CD4-positive, alpha-beta memory T cell (primary cell): ENCODE results near the gene KCMF1. TPM values are rescaled to one million over a fixed set of nuclear protein-coding genes. Genes with fewer than 3 reads are reported as not detected.

Experiments used
- CTCF ChIA-PET: fragments of 350-600 bp; sonication (Branson Sonifier 250); formaldehyde crosslinking; loops from one replicate; lab custom pipeline; 2021; ENCODE audit warnings: inconsistent platforms; ENCODE audit not compliant: partially characterized antibody; lab: Charles Lee
- POLR2A ChIA-PET: fragments of 350-600 bp; sonication (Branson Sonifier 250); formaldehyde crosslinking; loops from one replicate; lab custom pipeline; 2021; ENCODE audit not compliant: partially characterized antibody; lab: Charles Lee
- DNase-seq, 5 donors: peaks; one replicate each; pipeline versions ENCODE4 v3.0.0 to v3.0.0-alpha.2; 2020 to 2022; ENCODE audit warnings: mixed read lengths in 1 of 5
- H3K27ac ChIP-seq: one replicate; pipeline ENCODE4 v1.7.0; 2013; ENCODE audit warnings: low read depth, low read length
- H3K27me3 ChIP-seq: 2 replicates; pipeline ENCODE4 v1.7.0; 2013; ENCODE audit warnings: mild to moderate bottlenecking, low read length, moderate library complexity; ENCODE audit not compliant: insufficient read depth
- H3K36me3 ChIP-seq: 2 replicates; pipeline ENCODE4 v1.7.0; 2013; ENCODE audit warnings: mild to moderate bottlenecking, low read length, moderate library complexity; ENCODE audit not compliant: insufficient read depth
- H3K4me1 ChIP-seq: 2 replicates; pipeline ENCODE4 v1.7.0; 2013; ENCODE audit warnings: mild to moderate bottlenecking, low read length, moderate library complexity; ENCODE audit not compliant: insufficient read depth
- H3K4me3 ChIP-seq, 2 donors: one replicate each; pipeline ENCODE4 v1.7.0; 2013; ENCODE audit warnings: low read length in 2 of 2, mild to moderate bottlenecking in 1 of 2
- H3K9me3 ChIP-seq, 2 donors: one replicate each; pipeline ENCODE4 v1.7.0; 2013; ENCODE audit warnings: low read length in 2 of 2, control low read depth in 1 of 2; ENCODE audit not compliant: control insufficient read depth in 1 of 2
- H3K27ac Mint-ChIP-seq, 7 donors: one replicate each; pipeline ENCODE4 v1.8.0; 2020 to 2021; ENCODE audit warnings: mixed read lengths in 7 of 7, mild to moderate bottlenecking in 6 of 7, inconsistent platforms in 3 of 7, moderate library complexity in 3 of 7
- H3K27me3 Mint-ChIP-seq, 2 donors: one replicate each; pipeline ENCODE4 v1.8.0; 2020 to 2021; ENCODE audit warnings: mixed read lengths in 2 of 2
- H3K36me3 Mint-ChIP-seq, 2 donors: one replicate each; pipeline ENCODE4 v1.8.0; 2020 to 2021; ENCODE audit warnings: mixed read lengths in 2 of 2, inconsistent platforms in 1 of 2, mild to moderate bottlenecking in 1 of 2
- H3K4me1 Mint-ChIP-seq, 4 donors: one replicate each; pipeline ENCODE4 v1.8.0; 2020 to 2021; ENCODE audit warnings: mixed read lengths in 4 of 4, mild to moderate bottlenecking in 1 of 4
- H3K4me3 Mint-ChIP-seq, 8 donors: one replicate each; pipeline ENCODE4 v1.8.0; 2020 to 2021; ENCODE audit warnings: mixed read lengths in 8 of 8, mild to moderate bottlenecking in 7 of 8, moderate library complexity in 6 of 8, inconsistent platforms in 3 of 8
- H3K9me3 Mint-ChIP-seq, 8 donors: one replicate each; pipeline ENCODE4 v1.8.0; 2020 to 2021; ENCODE audit warnings: mixed read lengths in 8 of 8, mild to moderate bottlenecking in 5 of 8, inconsistent platforms in 3 of 8, moderate library complexity in 1 of 8
- intact Hi-C: fragments of 100-400 bp; cut with micrococcal nuclease; formaldehyde crosslinking; loops from one replicate; pipeline ENCODE4 v1.15.1; 2023
- polyA plus RNA-seq, 2 donors: library from polyadenylated mRNA; unstranded; fragments of 300-500 nt; fragmentation: Illumina TruSeq; gene quantifications; one replicate each; pipeline ENCODE4 v1.2.3, GENCODE V29; 2021
- total RNA-seq, 2 experiments: library from RNA; stranded (reverse); gene quantifications; one replicate each; pipeline ENCODE4 v1.2.3, GENCODE V29; 2021

KCMF1 gene
- total and polyA plus RNA-seq, 4 experiments from 2014 or later = 25.8 to 62.7 (median 47.2) TPM

GRCh38 chr2:84959566-84960506 is 11.1 kb upstream of the KCMF1 start:
- Mint-ChIP-seq H3K4me3 (peak overlapping the region in 1 of 8 donors; percentile 8), H3K27me3 (no peaks in the 10 kb centered on the region), H3K9me3 (no peaks in the 10 kb centered on the region), H3K36me3 (peaks cover 16 to 22% of the 10 kb centered on the region in 2 donors), H3K4me1 (peaks cover 19 to 37% (median 26%) of the 10 kb centered on the region in 4 donors), H3K27ac (peak overlapping the region in 6 of 7 donors; percentile 6 to 81 (median 22))
- DNase-seq = no peak
- H3K27ac ChIP-seq = no peak overlapping the region
- no peak overlapping the region for H3K4me3 ChIP-seq
- H3K27me3 ChIP-seq = no peaks in the 10 kb centered on the region
- H3K4me1 ChIP-seq = peaks cover 6% of the 10 kb centered on the region
- intact Hi-C loops = no loop called here
- CTCF ChIA-PET = interaction anchor here (0.7 to 1.0 kb wide), 3 partner anchors 13 to 185 kb away, joined by 3 to 4 read pairs (median 3); no protein-coding TSS in a partner anchor
- H3K9me3 ChIP-seq = no peaks in the 10 kb centered on the region
- POLR2A ChIA-PET = interaction anchor here (1.2 to 2.8 kb wide), 5 partner anchors 10 to 34 kb away, joined by 4 to 11 read pairs (median 7); no protein-coding TSS in a partner anchor
- H3K36me3 ChIP-seq = peaks cover under 1% of the 10 kb centered on the region

GRCh38 chr2:84962917-84963316 is 8.0 kb upstream of the KCMF1 start:
- Mint-ChIP-seq H3K27me3 (no peaks in the 10 kb centered on the region), H3K4me1 (peaks cover 25 to 54% (median 34%) of the 10 kb centered on the region in 4 donors), H3K4me3 (no peak overlapping the region), H3K9me3 (no peaks in the 10 kb centered on the region), H3K27ac (peak overlapping the region in 6 of 7 donors; percentile 9 to 38 (median 16)), H3K36me3 (peaks cover 26 to 30% of the 10 kb centered on the region in 2 donors)
- ChIA-PET POLR2A (interaction anchor here (1.7 kb wide), 1 partner anchor 23 kb away, joined by 4 read pairs; no protein-coding TSS in a partner anchor), CTCF (interaction anchor here (1.1 to 1.2 kb wide), 2 partner anchors 15 to 23 kb away, joined by 3 read pairs; no protein-coding TSS in a partner anchor)
- Histone ChIP-seq H3K4me3 (no peak overlapping the region), H3K9me3 (no peaks in the 10 kb centered on the region), H3K4me1 (peaks cover 14% of the 10 kb centered on the region), H3K36me3 (peaks cover 4% of the 10 kb centered on the region), H3K27ac (peak overlapping the region; percentile 2), H3K27me3 (no peaks in the 10 kb centered on the region)
- no peak for DNase-seq
- intact Hi-C loops = no loop called here

- Mint-ChIP-seq H3K4me3 (peak overlapping the region in 1 of 8 donors; percentile 20), H3K4me1 (peaks cover 29 to 54% (median 37%) of the 10 kb centered on the region in 4 donors), H3K27me3 (no peaks in the 10 kb centered on the region), H3K9me3 (no peaks in the 10 kb centered on the region), H3K27ac (peak overlapping the region in 5 of 7 donors; percentile 9 to 65 (median 36)), H3K36me3 (peaks cover 28 to 32% of the 10 kb centered on the region in 2 donors)
- no peaks in the 10 kb centered on the region for H3K9me3 ChIP-seq
- peaks cover 18% of the 10 kb centered on the region for H3K4me1 ChIP-seq
- H3K27ac ChIP-seq = peak overlapping the region; percentile 2
- ChIA-PET POLR2A (interaction anchor here (1.7 kb wide), 1 partner anchor 24 kb away, joined by 4 read pairs; no protein-coding TSS in a partner anchor), CTCF (interaction anchor here (1.2 kb wide), 1 partner anchor 15 kb away, joined by 3 read pairs; no protein-coding TSS in a partner anchor)
- peaks cover 4% of the 10 kb centered on the region for H3K36me3 ChIP-seq
- H3K27me3 ChIP-seq = no peaks in the 10 kb centered on the region
- no peak for DNase-seq
- H3K4me3 ChIP-seq = no peak overlapping the region
- intact Hi-C loops = no loop called here
Observed at GRCh38 chr2:84963323-84963691, 7.7 kb upstream of the KCMF1 start.

DNA sequence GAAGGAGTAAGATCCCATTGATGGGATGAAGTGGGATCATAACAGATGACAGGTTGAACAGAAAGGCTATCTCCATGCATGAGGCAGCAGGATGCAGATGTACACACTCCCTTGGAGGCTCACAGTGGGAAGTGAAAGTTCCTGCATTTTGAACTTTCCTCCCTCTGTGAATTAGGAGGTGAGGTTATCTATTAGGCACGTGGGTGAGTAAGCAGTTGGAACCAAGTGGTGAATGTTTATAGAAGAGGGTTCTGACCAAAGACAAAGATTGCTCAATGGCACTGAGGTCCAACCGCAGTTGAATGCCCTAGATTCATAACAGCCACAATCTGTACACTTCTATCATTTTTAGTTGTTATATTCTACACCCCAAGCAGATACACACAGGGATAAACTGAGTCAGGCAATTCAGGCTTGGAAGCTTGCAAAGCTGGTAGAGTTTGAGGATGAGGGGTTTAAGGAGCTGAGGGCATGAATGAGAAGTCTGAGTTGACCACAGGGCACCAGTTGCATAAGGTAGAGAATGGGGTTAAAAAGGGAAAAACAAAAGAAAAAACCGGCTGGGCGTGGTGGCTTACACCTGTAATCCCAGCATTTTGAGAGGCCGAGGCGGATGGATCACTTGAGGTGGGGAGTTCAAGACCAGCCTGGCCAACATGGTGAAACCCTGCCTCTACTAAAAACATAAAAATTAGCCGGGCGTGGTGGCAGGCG is 7.1 kb upstream of the KCMF1 start:
- H3K4me1 Mint-ChIP-seq = peaks cover 32 to 55% (median 39%) of the 10 kb centered on the region in 4 donors
- H3K9me3 ChIP-seq = no peaks in the 10 kb centered on the region
- H3K27me3 ChIP-seq = no peaks in the 10 kb centered on the region
- DNase-seq = no peak
- peaks cover 28 to 32% of the 10 kb centered on the region in 2 donors for H3K36me3 Mint-ChIP-seq
- no peaks in the 10 kb centered on the region for H3K27me3 Mint-ChIP-seq
- CTCF ChIA-PET = interaction anchor here (1.2 kb wide), 1 partner anchor 16 kb away, joined by 3 read pairs; no protein-coding TSS in a partner anchor
- H3K4me3 Mint-ChIP-seq = peak overlapping the region in 2 of 8 donors; percentile 6 to 57
- H3K36me3 ChIP-seq = peaks cover 4% of the 10 kb centered on the region
- H3K4me3 ChIP-seq = no peak overlapping the region
- H3K27ac Mint-ChIP-seq = peak overlapping the region in 6 of 7 donors; percentile 19 to 86 (median 40)
- intact Hi-C loops = no loop called here
- H3K9me3 Mint-ChIP-seq = no peaks in the 10 kb centered on the region
- POLR2A ChIA-PET = interaction anchor here (0.7 to 1.7 kb wide), 2 partner anchors 17 to 24 kb away, joined by 3 to 4 read pairs; no protein-coding TSS in a partner anchor
- H3K27ac ChIP-seq = no peak overlapping the region
- peaks cover 24% of the 10 kb centered on the region for H3K4me1 ChIP-seq

- Histone ChIP-seq H3K27ac (no peak overlapping the region), H3K27me3 (no peaks in the 10 kb centered on the region), H3K4me1 (peaks cover 29% of the 10 kb centered on the region), H3K9me3 (no peaks in the 10 kb centered on the region), H3K4me3 (no peak overlapping the region), H3K36me3 (peaks cover 4% of the 10 kb centered on the region)
- Mint-ChIP-seq H3K4me3 (no peak overlapping the region), H3K27me3 (no peaks in the 10 kb centered on the region), H3K9me3 (no peaks in the 10 kb centered on the region), H3K4me1 (peaks cover 37 to 61% (median 43%) of the 10 kb centered on the region in 4 donors), H3K27ac (peak overlapping the region in 6 of 7 donors; percentile 31 to 85 (median 42)), H3K36me3 (peaks cover 28 to 37% of the 10 kb centered on the region in 2 donors)
- POLR2A ChIA-PET = interaction anchor here (0.7 to 1.7 kb wide), 2 partner anchors 18 to 25 kb away, joined by 3 to 4 read pairs; no protein-coding TSS in a partner anchor
- intact Hi-C loops = no loop called here
- CTCF ChIA-PET = no interaction called here
- no peak for DNase-seq
Observed at GRCh38 chr2:84964406-84965191, 6.4 kb upstream of the KCMF1 start.

GRCh38 chr2:84965192-84965516 is 5.8 kb upstream of the KCMF1 start:
- POLR2A ChIA-PET = no interaction called here

More at GRCh38 chr2:84965192-84965516, 5.8 kb upstream of the KCMF1 start:
- peaks cover 4% of the 10 kb centered on the region for H3K36me3 ChIP-seq
- Mint-ChIP-seq H3K9me3 (peaks cover 0 to 3% (median 0%) of the 10 kb centered on the region in 8 donors), H3K27me3 (peaks cover 0 to 2% of the 10 kb centered on the region in 2 donors), H3K4me3 (no peak overlapping the region), H3K36me3 (peaks cover 28 to 43% of the 10 kb centered on the region in 2 donors), H3K27ac (peak overlapping the region in 5 of 7 donors; percentile 31 to 63 (median 44)), H3K4me1 (peaks cover 37 to 67% (median 46%) of the 10 kb centered on the region in 4 donors)
- H3K27me3 ChIP-seq = no peaks in the 10 kb centered on the region
- CTCF ChIA-PET = no interaction called here
- no peak overlapping the region for H3K4me3 ChIP-seq
- H3K27ac ChIP-seq = no peak overlapping the region
- H3K4me1 ChIP-seq = peaks cover 29% of the 10 kb centered on the region
- intact Hi-C loops = no loop called here
- no peaks in the 10 kb centered on the region for H3K9me3 ChIP-seq
- no peak for DNase-seq
